Muscle layer of duodenum (tissue), 2 donors: ENCODE measurements around the gene KCNK5.

Experiments used
- H3K27ac ChIP-seq: one replicate; pipeline ENCODE4 v1.7.0; 2013; ENCODE audit warnings: mild to moderate bottlenecking, low read length
- H3K27me3 ChIP-seq: one replicate; pipeline ENCODE4 v1.7.0; 2013; ENCODE audit warnings: low read depth, mild to moderate bottlenecking, control low read depth, low read length
- H3K36me3 ChIP-seq, 2 donors: one replicate each; pipeline ENCODE4 v1.7.0; 2013; ENCODE audit warnings: low read length in 2 of 2, control low read depth in 1 of 2, mild to moderate bottlenecking in 1 of 2; ENCODE audit not compliant: insufficient read depth in 2 of 2, control insufficient read depth in 1 of 2
- H3K4me1 ChIP-seq, 2 donors: one replicate each; pipeline ENCODE4 v1.7.0; 2013; ENCODE audit warnings: low read length in 2 of 2, mild to moderate bottlenecking in 2 of 2, control low read depth in 1 of 2, moderate library complexity in 1 of 2; ENCODE audit not compliant: insufficient read depth in 2 of 2, control insufficient read depth in 1 of 2
- H3K4me3 ChIP-seq, 2 donors: one replicate each; pipeline ENCODE4 v1.7.0; 2013; ENCODE audit warnings: low read length in 2 of 2, low read depth in 1 of 2, mild to moderate bottlenecking in 1 of 2
- H3K9me3 ChIP-seq, 2 donors: one replicate each; pipeline ENCODE4 v1.7.0; 2013; ENCODE audit warnings: low read length in 2 of 2, control low read depth in 1 of 2, mild to moderate bottlenecking in 1 of 2; ENCODE audit not compliant: control insufficient read depth in 1 of 2
- donor health status: healthy.

Gene KCNK5

GRCh38 chr6:39263303-39264037, 34.2 kb upstream of the KCNK5 start:
- Histone ChIP-seq H3K36me3 (no peaks in the 10 kb centered on the region), H3K27ac (no peak overlapping the region), H3K27me3 (no peaks in the 10 kb centered on the region), H3K4me1 (no peaks in the 10 kb centered on the region), H3K4me3 (no peak overlapping the region), H3K9me3 (no peaks in the 10 kb centered on the region)

GRCh38 chr6:39261751-39262150, 32.5 kb upstream of the KCNK5 start:
- H3K27ac ChIP-seq = no peak overlapping the region
- H3K4me1 ChIP-seq = no peaks in the 10 kb centered on the region
- no peaks in the 10 kb centered on the region for H3K9me3 ChIP-seq
- H3K4me3 ChIP-seq = no peak overlapping the region
- no peaks in the 10 kb centered on the region for H3K36me3 ChIP-seq
- no peaks in the 10 kb centered on the region for H3K27me3 ChIP-seq

GRCh38 chr6:39260953-39261352, 31.7 kb upstream of the KCNK5 start:
- no peaks in the 10 kb centered on the region for H3K9me3 ChIP-seq
- no peaks in the 10 kb centered on the region for H3K36me3 ChIP-seq
- no peak overlapping the region for H3K27ac ChIP-seq
- H3K27me3 ChIP-seq = no peaks in the 10 kb centered on the region
- no peak overlapping the region for H3K4me3 ChIP-seq
- no peaks in the 10 kb centered on the region for H3K4me1 ChIP-seq

- no peaks in the 10 kb centered on the region for H3K9me3 ChIP-seq
- no peaks in the 10 kb centered on the region for H3K36me3 ChIP-seq
- no peak overlapping the region for H3K27ac ChIP-seq
- H3K4me3 ChIP-seq = no peak overlapping the region
- no peaks in the 10 kb centered on the region for H3K27me3 ChIP-seq
- no peaks in the 10 kb centered on the region for H3K4me1 ChIP-seq
These were observed 31.2 kb upstream of the KCNK5 start for GRCh38 chr6:39260456-39260855.

- Histone ChIP-seq H3K4me1 (no peaks in the 10 kb centered on the region), H3K9me3 (peaks cover 0 to 4% of the 10 kb centered on the region in 2 donors), H3K36me3 (no peaks in the 10 kb centered on the region), H3K27ac (no peak overlapping the region), H3K27me3 (no peaks in the 10 kb centered on the region), H3K4me3 (no peak overlapping the region)
These were observed 27.1 kb upstream of the KCNK5 start for GRCh38 chr6:39256294-39256940.

- Histone ChIP-seq H3K36me3 (no peaks in the 10 kb centered on the region), H3K9me3 (peaks cover 0 to 4% of the 10 kb centered on the region in 2 donors), H3K27me3 (no peaks in the 10 kb centered on the region), H3K27ac (no peak overlapping the region), H3K4me3 (no peak overlapping the region), H3K4me1 (no peaks in the 10 kb centered on the region)
These were observed 25.8 kb upstream of the KCNK5 start for GRCh38 chr6:39254999-39255535.

GRCh38 chr6:39251406-39251805, 22.1 kb upstream of the KCNK5 start:
- peaks cover 0 to 4% of the 10 kb centered on the region in 2 donors for H3K9me3 ChIP-seq
- no peaks in the 10 kb centered on the region for H3K27me3 ChIP-seq
- H3K4me1 ChIP-seq = no peaks in the 10 kb centered on the region
- H3K27ac ChIP-seq = no peak overlapping the region
- H3K36me3 ChIP-seq = no peaks in the 10 kb centered on the region
- no peak overlapping the region for H3K4me3 ChIP-seq

GRCh38 chr6:39250507-39250906, 21.2 kb upstream of the KCNK5 start:
- no peak overlapping the region for H3K4me3 ChIP-seq
- H3K27me3 ChIP-seq = no peaks in the 10 kb centered on the region
- no peak overlapping the region for H3K27ac ChIP-seq
- H3K4me1 ChIP-seq = no peaks in the 10 kb centered on the region
- H3K9me3 ChIP-seq = peaks cover 0 to 4% of the 10 kb centered on the region in 2 donors
- no peaks in the 10 kb centered on the region for H3K36me3 ChIP-seq

GRCh38 chr6:39249278-39249677, 20.0 kb upstream of the KCNK5 start:
- Histone ChIP-seq H3K4me3 (no peak overlapping the region), H3K4me1 (no peaks in the 10 kb centered on the region), H3K27me3 (no peaks in the 10 kb centered on the region), H3K36me3 (no peaks in the 10 kb centered on the region), H3K27ac (no peak overlapping the region), H3K9me3 (no peaks in the 10 kb centered on the region)

GRCh38 chr6:39247667-39248194, 18.5 kb upstream of the KCNK5 start:
- no peaks in the 10 kb centered on the region for H3K36me3 ChIP-seq
- no peaks in the 10 kb centered on the region for H3K9me3 ChIP-seq
- H3K27ac ChIP-seq = no peak overlapping the region
- H3K4me1 ChIP-seq = no peaks in the 10 kb centered on the region
- no peaks in the 10 kb centered on the region for H3K27me3 ChIP-seq
- H3K4me3 ChIP-seq = no peak overlapping the region

GRCh38 chr6:39243809-39244208, 14.5 kb upstream of the KCNK5 start:
- Histone ChIP-seq H3K27ac (no peak overlapping the region), H3K9me3 (no peaks in the 10 kb centered on the region), H3K4me3 (no peak overlapping the region), H3K36me3 (no peaks in the 10 kb centered on the region), H3K4me1 (no peaks in the 10 kb centered on the region), H3K27me3 (no peaks in the 10 kb centered on the region)
